ENCODE results near the gene PIGM.

PIGM gene

GRCh38 chr1:160031365-160032164, at the start of gene PIGM:
Gene PIGM, minus strand, starts transcription at chr1:160031990. Its CDS starts 251 bp downstream, at chr1:160031739.
- peak; percentile 93 for DNase-seq

GRCh38 chr1:160081261-160081936, 49.6 kb upstream of the PIGM start, which contains the start of gene KCNJ9:
Gene KCNJ9, plus strand, starts transcription at chr1:160081538. Its CDS starts 2,493 bp downstream, at chr1:160084031.
- DNase-seq: no peak

GRCh38 chr1:160080381-160081100, 48.8 kb upstream of the PIGM start:
- no peak for DNase-seq

GRCh38 chr1:160079448-160079847, 47.7 kb upstream of the PIGM start:
- no peak for DNase-seq

GRCh38 chr1:160078512-160079195, 46.9 kb upstream of the PIGM start:
- DNase-seq: peak; percentile 66

GRCh38 chr1:160077486-160077885, 45.7 kb upstream of the PIGM start:
- DNase-seq: no peak

- no peak for DNase-seq
Measured at GRCh38 chr1:160076295-160076694, 44.5 kb upstream of the PIGM start.

- no peak for DNase-seq
Measured at GRCh38 chr1:160075836-160076235, 44.0 kb upstream of the PIGM start.

GRCh38 chr1:160074865-160075264, 43.1 kb upstream of the PIGM start:
- no peak for DNase-seq

GRCh38 chr1:160071289-160071688, 39.5 kb upstream of the PIGM start:
- no peak for DNase-seq

- DNase-seq: peak; percentile 69
Measured at GRCh38 chr1:160070243-160071163, 38.7 kb upstream of the PIGM start.

GRCh38 chr1:160069460-160070231, 37.9 kb upstream of the PIGM start, which contains the start of gene KCNJ10:
Gene KCNJ10, minus strand, starts transcription at chr1:160070160. Its CDS starts 27,628 bp downstream, at chr1:160042532.
- no peak for DNase-seq

- no peak for DNase-seq
Measured at GRCh38 chr1:160068225-160068624, 36.4 kb upstream of the PIGM start.

- no peak for DNase-seq
Measured at GRCh38 chr1:160066829-160067745, 35.3 kb upstream of the PIGM start.

- no peak for DNase-seq
Measured at GRCh38 chr1:160064746-160065145, 33.0 kb upstream of the PIGM start.

GRCh38 chr1:160064164-160064563, 32.4 kb upstream of the PIGM start:
- DNase-seq: no peak

GRCh38 chr1:160063176-160063575, 31.4 kb upstream of the PIGM start:
- DNase-seq: no peak

- DNase-seq: no peak
Measured at GRCh38 chr1:160062230-160062532, 30.4 kb upstream of the PIGM start.

GRCh38 chr1:160061369-160062229, 29.8 kb upstream of the PIGM start:
- no peak for DNase-seq
